GM19324 (cell line): ENCODE measurements around the gene RAB3C.
"Not testable (repeated sequence)": the region's sequence is repeated elsewhere in the genome, so short reads cannot be mapped to it uniquely, and the experiment has no call there.

Experiments
- ATAC-seq: cut with Tn5 transposase; IDR thresholded peaks from one replicate; pipeline ENCODE4 v1.9.1; 2021; ENCODE audit warnings: mild to moderate bottlenecking, moderate library complexity; ENCODE audit not compliant: unreplicated experiment, low FRiP score

Gene RAB3C

DNA sequence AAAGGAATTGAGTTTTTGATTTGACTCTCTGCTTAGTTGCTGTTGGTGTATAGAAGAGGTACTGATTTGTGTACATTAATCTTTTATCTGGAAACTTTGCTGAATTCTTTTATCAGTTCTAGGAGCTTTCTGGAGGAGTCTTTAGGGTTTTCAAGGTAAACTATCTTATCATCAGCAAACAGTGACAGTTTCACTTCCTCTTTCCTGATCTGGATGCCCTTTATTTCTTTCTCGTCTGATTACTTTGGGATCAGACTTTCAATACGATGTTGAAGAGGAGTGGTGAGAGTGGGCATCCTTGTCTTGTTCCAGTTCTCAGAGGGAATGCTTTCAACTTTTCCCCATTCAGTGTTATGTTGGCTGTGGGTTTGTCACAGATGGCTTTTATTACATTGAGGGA, 17.7 kb downstream of the RAB3C start:
- not testable (repeated sequence) for ATAC-seq

- ATAC-seq = not testable (repeated sequence)
These were observed 20.0 kb downstream of the RAB3C start for GRCh38 chr5:58602889-58603288.

DNA sequence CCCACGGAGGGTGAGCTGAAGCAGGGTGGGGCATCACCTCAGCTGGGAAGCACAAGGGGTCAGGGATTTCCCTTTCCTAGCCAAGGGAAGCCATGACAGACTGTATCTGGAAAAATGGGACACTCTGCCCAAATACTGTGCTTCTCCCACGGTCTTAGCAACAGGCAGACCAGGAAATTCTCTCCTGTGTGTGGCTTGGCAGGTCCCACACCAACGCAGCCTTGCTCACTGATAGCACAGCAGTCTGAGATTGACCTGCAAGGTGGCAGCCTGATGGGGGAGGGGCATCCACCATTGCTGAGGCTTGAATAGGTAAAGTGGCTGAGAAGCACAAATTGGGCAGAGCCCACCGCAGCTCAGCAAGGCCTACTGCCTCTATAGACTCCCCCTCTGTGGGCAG, 23.2 kb downstream of the RAB3C start:
- no peak for ATAC-seq

DNA sequence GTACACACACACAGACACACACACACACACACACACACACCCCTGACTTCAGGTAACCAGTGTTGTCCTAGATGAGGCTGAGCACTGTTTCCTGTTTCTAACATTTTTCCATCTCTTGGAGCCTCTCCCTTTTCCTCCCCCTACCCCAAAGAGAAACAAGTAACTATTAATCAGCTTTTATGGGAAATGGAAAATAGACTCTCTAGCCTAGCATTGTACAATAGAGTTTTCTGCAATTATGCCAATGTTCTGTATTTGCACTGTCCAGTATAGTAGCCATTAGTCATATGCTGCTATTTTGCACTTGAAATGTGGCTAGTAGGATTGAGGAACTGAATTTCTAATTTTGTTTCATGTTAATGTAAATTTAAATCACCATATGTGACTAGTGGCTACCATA, 33.1 kb downstream of the RAB3C start:
- ATAC-seq = no peak

DNA sequence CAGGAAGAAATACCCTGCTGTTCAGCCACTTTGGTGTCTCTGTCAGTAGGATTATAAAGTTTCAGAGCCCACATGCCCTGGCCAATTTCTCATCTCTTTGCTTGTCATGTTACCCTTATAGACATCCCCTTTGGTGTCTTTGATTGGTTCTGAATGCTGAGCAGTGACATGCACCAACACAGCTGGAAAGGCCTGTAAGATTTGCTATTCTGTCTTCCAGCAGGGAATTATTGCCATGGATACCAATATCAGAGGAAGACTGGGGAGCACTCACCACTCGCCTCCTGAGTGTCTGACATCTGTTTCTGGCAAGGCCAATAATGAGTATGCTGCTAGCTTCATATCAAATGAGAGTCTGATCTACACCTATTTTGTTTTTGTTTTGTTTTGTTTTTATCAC, 34.4 kb downstream of the RAB3C start:
- ATAC-seq = no peak

DNA sequence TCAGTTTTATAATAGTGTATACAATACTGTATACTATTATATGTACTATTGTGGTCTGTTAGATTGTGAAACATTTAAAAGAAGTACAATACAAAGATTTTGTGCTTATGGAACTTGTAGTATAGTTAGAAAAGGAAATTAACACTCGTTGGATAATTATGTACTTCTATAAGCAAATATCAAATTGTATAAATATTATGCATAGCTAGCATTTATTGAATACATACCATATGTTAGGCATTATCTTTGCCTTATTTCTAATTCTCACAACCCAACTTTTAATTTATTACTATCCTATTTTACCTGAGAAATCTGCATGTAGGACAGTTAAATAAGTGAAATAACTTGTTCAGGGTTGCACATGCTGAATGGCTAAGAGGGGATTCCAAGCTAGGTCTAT, 37.5 kb downstream of the RAB3C start:
- no peak for ATAC-seq

DNA sequence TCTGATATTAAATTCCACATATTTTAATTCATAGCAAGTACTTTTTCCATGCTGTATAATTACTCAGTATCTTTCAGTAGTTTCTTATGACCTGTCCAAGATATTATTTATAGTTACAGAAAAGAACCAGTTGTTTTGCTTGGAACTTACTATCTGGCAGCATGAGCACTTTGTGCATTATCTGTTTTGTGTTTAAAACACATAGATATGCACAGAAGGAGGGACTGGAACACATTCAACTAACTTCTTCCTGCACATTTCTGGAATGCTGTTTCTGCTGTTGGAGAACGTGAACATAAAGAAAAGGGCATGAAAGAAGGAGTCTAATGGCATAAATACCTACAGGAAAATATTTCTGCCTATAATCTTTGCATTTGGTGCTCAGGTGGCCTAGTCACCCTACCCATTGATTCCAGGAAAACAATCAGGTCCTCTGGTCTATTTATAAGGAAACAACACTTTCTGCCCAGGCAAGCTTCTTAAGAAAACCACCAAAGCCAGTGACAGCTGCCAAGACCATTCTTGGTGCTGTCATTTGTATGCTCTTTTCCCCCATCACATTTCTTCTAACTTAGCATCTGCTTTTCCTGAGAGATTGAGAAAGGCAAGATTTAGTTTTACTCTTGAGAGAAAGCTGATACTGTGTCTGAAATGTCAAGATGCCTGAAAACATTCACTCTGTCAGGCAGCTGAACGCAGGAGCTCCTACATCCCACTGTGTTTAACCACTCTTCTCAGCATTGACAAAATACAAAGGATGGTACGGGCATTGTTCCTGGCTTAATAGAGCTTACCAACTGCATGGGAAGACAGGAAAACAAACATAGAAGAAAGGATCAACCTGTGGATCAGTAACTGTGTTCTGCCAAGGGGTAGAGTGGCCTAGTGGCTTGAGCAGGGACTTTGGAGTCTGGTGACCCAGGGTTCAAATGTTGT, 40.3 kb downstream of the RAB3C start:
- ATAC-seq = no peak

DNA sequence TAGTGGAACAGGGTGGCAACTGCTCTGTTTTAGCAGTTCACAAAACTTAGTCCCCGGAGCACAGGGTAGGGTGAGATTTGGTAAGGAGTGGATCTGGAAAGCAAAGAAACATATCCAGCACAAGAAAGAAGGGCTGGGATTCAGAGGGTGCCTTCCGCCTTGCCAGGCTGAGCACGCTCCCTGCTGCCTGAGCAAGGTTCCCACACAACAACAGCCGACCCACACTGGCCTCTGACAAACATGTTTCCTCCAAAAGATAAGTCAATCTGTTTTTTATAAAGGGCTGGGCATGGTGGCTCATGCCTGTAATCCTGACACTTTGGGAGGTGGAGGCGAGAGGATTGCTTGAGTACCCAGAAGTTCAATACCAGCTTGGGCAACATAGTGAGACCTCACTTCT, 45.8 kb downstream of the RAB3C start:
- ATAC-seq = no peak

GRCh38 chr5:58629271-58630159, 46.6 kb downstream of the RAB3C start:
- ATAC-seq = no peak

GRCh38 chr5:58631895-58632294, 49.0 kb downstream of the RAB3C start:
- no peak for ATAC-seq

DNA sequence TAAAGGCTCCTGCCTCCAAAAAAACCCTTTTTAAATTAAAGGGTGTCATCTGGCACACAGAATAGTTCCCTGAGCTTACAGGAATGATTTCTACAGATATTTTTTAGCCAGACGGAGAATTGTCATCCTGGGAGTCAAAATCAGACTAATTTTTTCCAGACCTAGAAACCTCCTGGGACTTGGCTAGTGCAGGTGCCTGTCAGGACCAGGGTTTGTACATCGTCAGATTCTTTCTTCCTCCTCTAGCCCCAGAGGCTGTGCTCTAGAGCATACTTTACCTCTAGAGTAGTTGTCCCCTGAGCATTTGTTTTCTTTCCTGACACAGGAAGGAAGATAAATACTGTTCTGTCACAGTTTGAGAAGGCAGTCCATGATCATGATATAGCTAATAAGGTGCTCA, 52.5 kb downstream of the RAB3C start:
- no peak for ATAC-seq

DNA sequence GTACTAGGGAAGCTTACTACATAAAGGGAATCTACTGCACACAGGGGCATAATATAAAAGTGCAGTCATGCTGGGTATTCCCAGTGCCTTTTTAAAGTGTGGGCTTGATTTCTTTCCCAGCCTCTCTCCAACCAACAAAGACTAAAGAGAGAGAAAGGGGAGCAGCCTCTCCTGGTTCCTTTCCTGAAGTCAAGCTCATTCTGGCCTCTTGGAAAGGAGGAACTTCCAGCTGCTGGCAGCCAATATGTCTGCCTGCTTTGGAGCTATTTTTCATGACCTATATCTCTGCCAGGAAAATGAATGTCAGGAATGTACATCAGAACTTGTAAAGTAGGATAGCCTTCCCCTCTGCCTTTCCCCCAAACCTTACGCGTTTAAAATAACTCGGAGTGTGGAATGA, 57.1 kb downstream of the RAB3C start:
- no peak for ATAC-seq

DNA sequence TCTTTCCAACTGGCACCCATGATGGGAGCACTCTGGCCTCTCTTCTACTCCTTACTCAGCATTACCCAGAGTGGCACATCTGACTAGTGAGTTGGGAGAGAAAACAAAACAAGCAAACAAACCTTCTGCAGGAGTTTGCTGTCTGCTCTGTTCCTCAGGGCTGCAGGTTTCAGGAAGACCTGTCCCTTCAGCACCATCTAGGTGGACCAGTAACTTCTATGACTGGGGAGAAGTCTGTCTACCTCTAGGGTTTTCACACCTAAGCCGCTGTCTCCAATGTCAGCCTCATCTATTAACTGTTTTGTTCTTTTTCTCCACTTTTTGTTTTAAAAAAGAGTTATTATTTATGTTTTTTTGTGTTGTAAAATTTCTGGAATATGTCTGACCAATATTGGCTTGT, 58.7 kb downstream of the RAB3C start:
- ATAC-seq = no peak

GRCh38 chr5:58648846-58649245, 66.0 kb downstream of the RAB3C start:
- ATAC-seq = no peak

DNA sequence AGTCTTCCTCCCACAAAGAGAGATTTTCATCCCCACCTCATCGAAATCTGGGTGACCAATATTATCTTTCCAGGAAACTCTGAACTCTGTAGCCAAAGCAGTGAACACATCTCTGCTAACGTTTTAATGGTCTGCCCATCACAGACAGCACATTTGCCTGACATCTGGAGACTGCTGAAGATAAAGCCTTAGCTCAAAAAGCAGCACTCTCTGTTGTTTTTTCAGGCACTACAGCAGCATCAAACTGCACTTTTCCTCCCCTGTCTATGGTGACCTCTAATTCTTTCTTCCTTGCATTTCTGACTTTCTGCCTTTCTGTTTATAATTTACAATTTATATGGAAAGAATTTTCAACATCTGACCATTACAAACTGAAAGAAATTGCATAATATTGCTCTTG, 66.8 kb downstream of the RAB3C start:
- ATAC-seq = no peak

DNA sequence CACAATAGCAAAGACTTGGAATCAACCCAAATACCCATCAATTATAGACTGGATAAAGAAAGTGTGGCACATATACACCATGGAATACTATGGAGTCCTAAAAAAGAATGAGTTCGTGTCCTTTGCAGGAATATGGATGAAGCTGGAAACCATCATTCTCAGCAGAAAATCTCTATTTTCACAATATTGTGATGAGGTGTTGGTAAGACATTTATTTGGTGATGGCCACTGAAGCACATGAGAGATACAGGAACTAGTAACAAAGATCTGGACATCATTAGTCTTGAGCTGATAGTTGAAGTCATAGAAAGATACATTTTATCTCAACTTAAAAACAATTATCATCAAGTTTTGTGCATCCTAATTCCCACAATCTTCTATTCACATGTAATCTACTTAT, 70.6 kb downstream of the RAB3C start:
- ATAC-seq = no peak

GRCh38 chr5:58666141-58666540, 83.3 kb downstream of the RAB3C start:
- no peak for ATAC-seq

GRCh38 chr5:58666598-58667581, 84.0 kb downstream of the RAB3C start:
- no peak for ATAC-seq

GRCh38 chr5:58670582-58670981, 87.7 kb downstream of the RAB3C start:
- ATAC-seq = no peak

- no peak for ATAC-seq
These were observed 88.3 kb downstream of the RAB3C start for GRCh38 chr5:58671155-58671554.
